Panc1 (cell line): ENCODE measurements around the gene GOLGA8B. TPM values are rescaled to one million over a fixed set of nuclear protein-coding genes. Genes with fewer than 3 reads are reported as not detected.

Source experiments
- ATAC-seq: fragments of 200-7000 bp; cut with Tn5 transposase; 2 replicates; pipeline ENCODE4 v1.9.1; 2020; ENCODE audit warnings: mild to moderate bottlenecking, moderate library complexity
- BruUV-seq: library from RNA; stranded (reverse); fragments of 400-500 nt; replicated peaks from 2 replicates; lab custom pipeline; 2021; lab: Mats Ljungman, UMichigan
- CTCF ChIA-PET: fragments of 300-600 bp; sonication (Branson Sonifier 250); formaldehyde crosslinking; loops from one replicate; lab custom pipeline; 2022; ENCODE audit warnings: antibody characterized with exemption; lab: Charles Lee
- POLR2A ChIA-PET: fragments of 300-600 bp; sonication (Branson Sonifier 250); formaldehyde crosslinking; loops from one replicate; lab custom pipeline; 2022; ENCODE audit warnings: antibody characterized with exemption; lab: Charles Lee
- DNase-seq: peaks from one replicate; pipeline ENCODE4 v3.0.0-alpha.2; 2010; ENCODE audit warnings: low read depth, low spot score
- H3K27ac ChIP-seq: 2 replicates; pipeline ENCODE4 v1.5.1; 2011; ENCODE audit warnings: mild to moderate bottlenecking, low read length, inconsistent platforms
- H3K27me3 ChIP-seq: fragments of 200-500 bp; sonication (Bioruptor generic); 2 replicates; pipeline ENCODE4 v1.6.0; 2014; ENCODE audit warnings: low read length, inconsistent platforms; ENCODE audit not compliant: control insufficient read depth, insufficient read depth
- H3K36me3 ChIP-seq: fragments of 200-500 bp; sonication (Bioruptor generic); 2 replicates; pipeline ENCODE4 v1.5.1; 2014; ENCODE audit warnings: inconsistent platforms, mild to moderate bottlenecking, low read length, moderate library complexity; ENCODE audit not compliant: control insufficient read depth, insufficient read depth
- H3K4me1 ChIP-seq: 2 replicates; pipeline ENCODE4 v1.5.1; 2011; ENCODE audit warnings: inconsistent platforms, mild to moderate bottlenecking, low read length, moderate library complexity; ENCODE audit not compliant: control insufficient read depth, insufficient read depth
- H3K4me3 ChIP-seq, 2 experiments: 2 replicates each; pipeline ENCODE4 v1.5.1; 2011 to 2012; ENCODE audit warnings: low read depth in 2 of 2, low read length in 2 of 2, mild to moderate bottlenecking in 2 of 2, inconsistent platforms in 1 of 2, moderate library complexity in 1 of 2
- H3K9me3 ChIP-seq: fragments of 200-500 bp; sonication (Bioruptor generic); 2 replicates; pipeline ENCODE4 v1.5.1; 2014; ENCODE audit warnings: low read depth, mild to moderate bottlenecking, inconsistent platforms, low read length, moderate library complexity; ENCODE audit not compliant: control insufficient read depth, insufficient read depth
- POLR2AphosphoS5 ChIP-seq: IDR thresholded peaks from 2 replicates; pipeline ENCODE4 v1.6.1; 2012; ENCODE audit warnings: mild to moderate bottlenecking, low read depth, low read length, moderate library complexity
- SIN3A ChIP-seq: IDR thresholded peaks from 2 replicates; pipeline ENCODE4 v1.6.1; 2012; ENCODE audit warnings: low read depth, mild to moderate bottlenecking, low read length, moderate library complexity, borderline replicate concordance; ENCODE audit not compliant: insufficient read depth
- TCF7L2 ChIP-seq: IDR thresholded peaks from 2 replicates; pipeline ENCODE4 v1.6.1; 2011; ENCODE audit warnings: mild to moderate bottlenecking, low read depth, low read length, inconsistent platforms
- in situ Hi-C: cut with HindIII; loops from 2 replicates; pipeline ENCODE4 v1.10.0; 2016; ENCODE audit warnings: low sequenced_read_pairs, low pct_unique_long_range_greater_than_20kb
- intact Hi-C: fragments of 100-400 bp; cut with micrococcal nuclease; formaldehyde crosslinking; loops from one replicate; pipeline ENCODE4 v1.10.0; 2022; ENCODE audit not compliant: unreplicated experiment
- total RNA-seq: library from RNA; stranded (reverse); gene quantifications from one replicate; pipeline ENCODE4 v1.2.1, GENCODE V29; 2021; ENCODE audit not compliant: unreplicated experiment
- TF ChIP-seq, protein P1 (sequence below), 2 experiments: IDR thresholded peaks; 2 replicates each; pipeline ENCODE4 v1.6.1; 2011 to 2012; ENCODE audit warnings: low read depth in 2 of 2, control low read depth in 1 of 2, low read length in 1 of 2, mild to moderate bottlenecking in 1 of 2, moderate library complexity in 1 of 2; ENCODE audit not compliant: insufficient read depth in 1 of 2
- TF ChIP-seq, protein P2 (sequence below): fragments of 450-650 bp; IDR thresholded peaks from 2 replicates; pipeline ENCODE4 v1.5.1; 2017; ENCODE audit warnings: mild to moderate bottlenecking

GOLGA8B gene
- total RNA-seq, 1 experiment from 2014 or later: 161 TPM

DNA sequence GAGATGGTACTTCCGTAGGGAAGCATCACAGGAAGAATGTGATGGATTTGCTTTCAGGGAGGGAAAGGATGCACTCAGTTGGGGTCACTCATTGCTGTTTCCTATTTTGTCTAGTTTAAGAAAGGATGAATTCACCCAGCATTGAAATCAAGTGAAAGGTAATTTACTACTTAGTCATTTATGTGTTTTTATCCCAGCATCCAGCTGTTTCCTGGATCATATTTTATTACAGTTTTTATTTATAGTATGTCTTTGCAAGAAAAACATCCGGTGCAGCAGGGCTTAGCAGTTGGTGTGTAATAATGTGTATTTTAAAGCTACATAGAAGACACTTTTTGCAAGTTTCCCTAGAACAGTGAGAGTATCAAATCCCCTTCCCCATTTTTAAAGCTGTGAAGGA is 37.4 kb upstream of the GOLGA8B start:
- in situ Hi-C loops: no loop called here

DNA sequence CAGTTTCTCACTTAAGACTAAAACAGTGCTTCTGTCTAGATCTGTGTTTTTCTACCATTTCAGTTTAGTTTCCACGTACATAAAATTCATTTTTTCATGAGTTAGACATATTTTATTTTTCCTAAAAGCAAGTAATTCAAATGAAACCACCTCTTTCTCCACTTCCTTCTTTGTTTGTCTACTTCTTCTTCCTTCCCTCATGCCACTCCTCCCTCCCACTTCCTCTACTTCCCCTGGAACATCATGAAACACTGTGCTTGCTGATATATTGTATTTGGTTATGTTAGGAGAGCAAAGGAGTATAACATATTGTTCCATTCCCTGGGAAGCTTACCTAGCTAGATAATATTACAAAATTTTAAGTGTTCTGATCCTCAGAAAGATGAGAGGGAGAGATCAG is 36.7 kb upstream of the GOLGA8B start:
- H3K36me3 ChIP-seq: no peaks in the 10 kb centered on the region
- ATAC-seq: no peak
- ChIA-PET POLR2A (no interaction called here), CTCF (no interaction called here)
- intact Hi-C loops (loop anchor here (2.0 kb wide), 1 partner anchor 301 kb away; no protein-coding TSS in a partner anchor), in situ Hi-C loops (no loop called here)
- DNase-seq: no peak
- no peak overlapping the region for H3K4me3 ChIP-seq
- peaks cover 4% of the 10 kb centered on the region; the same call in 1 of the 2 replicates for H3K27me3 ChIP-seq
- H3K9me3 ChIP-seq: no peaks in the 10 kb centered on the region
- TF ChIP-seq, protein P1, sequence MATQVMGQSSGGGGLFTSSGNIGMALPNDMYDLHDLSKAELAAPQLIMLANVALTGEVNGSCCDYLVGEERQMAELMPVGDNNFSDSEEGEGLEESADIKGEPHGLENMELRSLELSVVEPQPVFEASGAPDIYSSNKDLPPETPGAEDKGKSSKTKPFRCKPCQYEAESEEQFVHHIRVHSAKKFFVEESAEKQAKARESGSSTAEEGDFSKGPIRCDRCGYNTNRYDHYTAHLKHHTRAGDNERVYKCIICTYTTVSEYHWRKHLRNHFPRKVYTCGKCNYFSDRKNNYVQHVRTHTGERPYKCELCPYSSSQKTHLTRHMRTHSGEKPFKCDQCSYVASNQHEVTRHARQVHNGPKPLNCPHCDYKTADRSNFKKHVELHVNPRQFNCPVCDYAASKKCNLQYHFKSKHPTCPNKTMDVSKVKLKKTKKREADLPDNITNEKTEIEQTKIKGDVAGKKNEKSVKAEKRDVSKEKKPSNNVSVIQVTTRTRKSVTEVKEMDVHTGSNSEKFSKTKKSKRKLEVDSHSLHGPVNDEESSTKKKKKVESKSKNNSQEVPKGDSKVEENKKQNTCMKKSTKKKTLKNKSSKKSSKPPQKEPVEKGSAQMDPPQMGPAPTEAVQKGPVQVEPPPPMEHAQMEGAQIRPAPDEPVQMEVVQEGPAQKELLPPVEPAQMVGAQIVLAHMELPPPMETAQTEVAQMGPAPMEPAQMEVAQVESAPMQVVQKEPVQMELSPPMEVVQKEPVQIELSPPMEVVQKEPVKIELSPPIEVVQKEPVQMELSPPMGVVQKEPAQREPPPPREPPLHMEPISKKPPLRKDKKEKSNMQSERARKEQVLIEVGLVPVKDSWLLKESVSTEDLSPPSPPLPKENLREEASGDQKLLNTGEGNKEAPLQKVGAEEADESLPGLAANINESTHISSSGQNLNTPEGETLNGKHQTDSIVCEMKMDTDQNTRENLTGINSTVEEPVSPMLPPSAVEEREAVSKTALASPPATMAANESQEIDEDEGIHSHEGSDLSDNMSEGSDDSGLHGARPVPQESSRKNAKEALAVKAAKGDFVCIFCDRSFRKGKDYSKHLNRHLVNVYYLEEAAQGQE (IDR thresholded peaks at IDR 0.05; ENCODE audit: insufficient read depth in 1 of 2, low read depth in 2 of 2, low read length in 1 of 2): no peak
- TF ChIP-seq, protein P2, sequence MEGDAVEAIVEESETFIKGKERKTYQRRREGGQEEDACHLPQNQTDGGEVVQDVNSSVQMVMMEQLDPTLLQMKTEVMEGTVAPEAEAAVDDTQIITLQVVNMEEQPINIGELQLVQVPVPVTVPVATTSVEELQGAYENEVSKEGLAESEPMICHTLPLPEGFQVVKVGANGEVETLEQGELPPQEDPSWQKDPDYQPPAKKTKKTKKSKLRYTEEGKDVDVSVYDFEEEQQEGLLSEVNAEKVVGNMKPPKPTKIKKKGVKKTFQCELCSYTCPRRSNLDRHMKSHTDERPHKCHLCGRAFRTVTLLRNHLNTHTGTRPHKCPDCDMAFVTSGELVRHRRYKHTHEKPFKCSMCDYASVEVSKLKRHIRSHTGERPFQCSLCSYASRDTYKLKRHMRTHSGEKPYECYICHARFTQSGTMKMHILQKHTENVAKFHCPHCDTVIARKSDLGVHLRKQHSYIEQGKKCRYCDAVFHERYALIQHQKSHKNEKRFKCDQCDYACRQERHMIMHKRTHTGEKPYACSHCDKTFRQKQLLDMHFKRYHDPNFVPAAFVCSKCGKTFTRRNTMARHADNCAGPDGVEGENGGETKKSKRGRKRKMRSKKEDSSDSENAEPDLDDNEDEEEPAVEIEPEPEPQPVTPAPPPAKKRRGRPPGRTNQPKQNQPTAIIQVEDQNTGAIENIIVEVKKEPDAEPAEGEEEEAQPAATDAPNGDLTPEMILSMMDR: no peak
- no peak overlapping the region for H3K27ac ChIP-seq
- BruUV-seq: no TSS peak
- no peaks in the 10 kb centered on the region; the same call in 1 of the 2 replicates for H3K4me1 ChIP-seq

More for the DNA sequence above, 37.4 kb upstream of the GOLGA8B start:
- H3K9me3 ChIP-seq: no peaks in the 10 kb centered on the region
- no peak overlapping the region for H3K4me3 ChIP-seq
- BruUV-seq: no TSS peak
- H3K27me3 ChIP-seq: peaks cover 4% of the 10 kb centered on the region; the same call in 1 of the 2 replicates
- H3K4me1 ChIP-seq: no peaks in the 10 kb centered on the region; the same call in 1 of the 2 replicates
- ChIA-PET POLR2A (no interaction called here), CTCF (interaction anchor here (0.9 to 1.1 kb wide), 2 partner anchors 11 to 88 kb away, joined by 3 to 5 read pairs; no protein-coding TSS in a partner anchor)
- no peak for TF ChIP-seq TCF7L2
- TF ChIP-seq, protein P2: no peak
- no peak for TF ChIP-seq POLR2AphosphoS5
- TF ChIP-seq, protein P1 (IDR thresholded peaks at IDR 0.05; ENCODE audit: insufficient read depth in 1 of 2, low read depth in 2 of 2, low read length in 1 of 2): no peak
- no peak for TF ChIP-seq SIN3A
- DNase-seq (no peak), ATAC-seq (no peak)
- H3K36me3 ChIP-seq: no peaks in the 10 kb centered on the region
- no peak overlapping the region for H3K27ac ChIP-seq
- intact Hi-C loops: loop anchor here (2.0 kb wide), 1 partner anchor 300 kb away; no protein-coding TSS in a partner anchor
